HepG2 (cell line): ENCODE results near the gene CFAP61. TPM values are rescaled to one million over a fixed set of nuclear protein-coding genes. Genes with fewer than 3 reads are reported as not detected.

Experiments used
- BORCS8-MEF2B ChIP-seq: sonication (generic); formaldehyde crosslinking; IDR thresholded peaks from 2 replicates; pipeline ENCODE4 v1.8.0; 2022; ENCODE audit warnings: mild to moderate bottlenecking, missing genetic modification reagents
- EP300 ChIP-seq, 3 experiments: sonication (generic) in 1 of 3; formaldehyde crosslinking in 1 of 3; IDR thresholded peaks; 2 replicates each; pipeline versions ENCODE4 v1.5.1 to v1.6.1; 2011 to 2020; ENCODE audit warnings: low read depth in 2 of 3, low read length in 2 of 3, borderline replicate concordance in 1 of 3, improper control_type of control experiment in 1 of 3, mild to moderate bottlenecking in 1 of 3, missing genetic modification reagents in 1 of 3, moderate library complexity in 1 of 3
- FOXA3 ChIP-seq: IDR thresholded peaks from 2 replicates; pipeline ENCODE4 v1.6.1; 2016; ENCODE audit warnings: missing genetic modification reagents, missing compliant biosample characterization
- FOXC1 ChIP-seq: sonication (generic); formaldehyde crosslinking; IDR thresholded peaks from 2 replicates; pipeline ENCODE4 v1.8.0; 2022; ENCODE audit warnings: mild to moderate bottlenecking, missing genetic modification reagents, borderline replicate concordance
- GATAD2A ChIP-seq: IDR thresholded peaks from 2 replicates; pipeline ENCODE4 v1.6.1; 2016
- KAT7 ChIP-seq: IDR thresholded peaks from 2 replicates; pipeline ENCODE4 v1.6.1; 2018; ENCODE audit warnings: borderline replicate concordance, missing compliant biosample characterization
- KMT2B ChIP-seq: IDR thresholded peaks from 2 replicates; pipeline ENCODE4 v1.6.1; 2016; ENCODE audit warnings: missing genetic modification reagents, missing compliant biosample characterization
- NFE2L1 ChIP-seq: sonication (generic); formaldehyde crosslinking; IDR thresholded peaks from 2 replicates; pipeline ENCODE4 v1.4.0; 2020; ENCODE audit warnings: missing genetic modification reagents, mild to moderate bottlenecking, borderline replicate concordance
- NRL ChIP-seq: sonication (generic); formaldehyde crosslinking; IDR thresholded peaks from 2 replicates; pipeline ENCODE4 v1.5.0; 2020; ENCODE audit warnings: missing genetic modification reagents, mild to moderate bottlenecking, moderate library complexity, borderline replicate concordance
- PREB ChIP-seq: sonication (generic); formaldehyde crosslinking; IDR thresholded peaks from 2 replicates; pipeline ENCODE4 v1.4.0; 2020; ENCODE audit warnings: missing genetic modification reagents
- RARA ChIP-seq: IDR thresholded peaks from 2 replicates; pipeline ENCODE4 v1.6.1; 2016; ENCODE audit warnings: missing genetic modification reagents, missing compliant biosample characterization
- REST ChIP-seq, 2 experiments: IDR thresholded peaks; 2 replicates each; pipeline ENCODE4 v1.6.1; 2011 to 2012; ENCODE audit warnings: low read length in 2 of 2, borderline replicate concordance in 1 of 2, low read depth in 1 of 2, mild to moderate bottlenecking in 1 of 2, moderate library complexity in 1 of 2
- TBX3 ChIP-seq: fragments of 450-650 bp; IDR thresholded peaks from 2 replicates; pipeline ENCODE4 v1.6.1; 2017; ENCODE audit warnings: antibody characterized with exemption, mild to moderate bottlenecking, inconsistent platforms, borderline replicate concordance
- ZBTB20 ChIP-seq: sonication (generic); formaldehyde crosslinking; IDR thresholded peaks from 2 replicates; pipeline ENCODE4 v1.8.1; 2023; ENCODE audit warnings: missing genetic modification reagents, low read depth, mild to moderate bottlenecking, borderline replicate concordance
- ZBTB21 ChIP-seq: sonication (generic); formaldehyde crosslinking; IDR thresholded peaks from 2 replicates; pipeline ENCODE4 v1.4.0; 2020; ENCODE audit warnings: missing genetic modification reagents
- ZGPAT ChIP-seq: IDR thresholded peaks from 2 replicates; pipeline ENCODE4 v1.6.1; 2016; ENCODE audit warnings: mild to moderate bottlenecking
- ZMAT5 ChIP-seq: sonication (generic); formaldehyde crosslinking; IDR thresholded peaks from 2 replicates; pipeline ENCODE4 v1.5.0; 2020; ENCODE audit warnings: mild to moderate bottlenecking, low read depth, missing genetic modification reagents, borderline replicate concordance
- ZNF20 ChIP-seq: sonication (generic); formaldehyde crosslinking; IDR thresholded peaks from 2 replicates; pipeline ENCODE4 v1.4.0; 2020; ENCODE audit warnings: mild to moderate bottlenecking, moderate library complexity, missing genetic modification reagents
- ZNF484 ChIP-seq: sonication (generic); formaldehyde crosslinking; IDR thresholded peaks from 2 replicates; pipeline ENCODE4 v1.5.1; 2020; ENCODE audit warnings: mild to moderate bottlenecking, low read depth, missing genetic modification reagents, borderline replicate concordance
- ZNF557 ChIP-seq: sonication (generic); formaldehyde crosslinking; IDR thresholded peaks from 2 replicates; pipeline ENCODE4 v1.4.0; 2020; ENCODE audit warnings: missing genetic modification reagents
- ZNF746 ChIP-seq: sonication (generic); formaldehyde crosslinking; IDR thresholded peaks from 2 replicates; pipeline ENCODE4 v1.8.0; 2022; ENCODE audit warnings: mild to moderate bottlenecking, missing genetic modification reagents
- ZZZ3 ChIP-seq: sonication (generic); formaldehyde crosslinking; IDR thresholded peaks from 2 replicates; pipeline ENCODE4 v1.4.0; 2020; ENCODE audit warnings: missing genetic modification reagents, mild to moderate bottlenecking, borderline replicate concordance
- polyA plus RNA-seq, 8 experiments: library from polyadenylated mRNA; depleted of rRNA in 3 of 8; stranded (reverse) in 7 of 8; unstranded in 1 of 8; fragments of >200 nt; fragmentation: Illumina TruSeq in 4 of 8; extraction: Trizol in 4 of 8; gene quantifications; 2 replicates each; pipeline versions ENCODE4 v1.2.1 to v1.2.3, GENCODE V29; 2011 to 2016; ENCODE audit warnings: low read depth in 4 of 8, missing spikeins in 1 of 8, mixed read lengths in 1 of 8; ENCODE audit not compliant: insufficient read depth in 1 of 8
- total RNA-seq, 5 experiments: library from RNA; depleted of rRNA; stranded (reverse); fragments of >200 nt; fragmentation: Illumina TruSeq; extraction: Trizol; gene quantifications; 2 replicates each; pipeline ENCODE4 v1.2.3, GENCODE V29; 2016; ENCODE audit warnings: low read depth in 1 of 5

The CFAP61 gene
- total and polyA plus RNA-seq, 2 of the 13 experiments (the other 11 are each of a cell fraction or from before 2014, with no cell fraction given): 0.27 TPM; not detected in 1

GRCh38 chr20:20297181-20297580, 244.8 kb downstream of the CFAP61 start (continued):
- TF ChIP-seq REST (IDR thresholded peaks at IDR 0.05; ENCODE audit: borderline replicate concordance in 1 of 2, low read depth in 1 of 2, low read length in 2 of 2) (no peak), PREB (CRISPR knock-in tag) (no peak), ZNF557 (CRISPR knock-in tag) (no peak), KMT2B (CRISPR knock-in tag) (no peak), ZMAT5 (CRISPR knock-in tag) (no peak), ZNF484 (CRISPR knock-in tag) (no peak), FOXC1 (CRISPR knock-in tag) (no peak), BORCS8-MEF2B (CRISPR knock-in tag) (no peak), EP300 (IDR thresholded peaks at IDR 0.05; ENCODE audit: low read depth in 2 of 2, low read length in 2 of 2) (peak in 1 of 2 experiments; percentile 15; a peak in 1 of 4 replicates), EP300 (CRISPR knock-in tag; IDR thresholded peaks at IDR 0.05; ENCODE audit: borderline replicate concordance) (no peak), NRL (CRISPR knock-in tag) (no peak), TBX3 (no peak), KAT7 (CRISPR knock-in tag) (no peak), FOXA3 (CRISPR knock-in tag) (no peak), ZBTB21 (CRISPR knock-in tag) (no peak), ZZZ3 (CRISPR knock-in tag) (no peak), ZNF746 (no peak), RARA (CRISPR knock-in tag) (0 out of 2 replicates have a peak, but pooled peaks have one; percentile 25), NFE2L1 (CRISPR knock-in tag) (no peak), ZNF20 (CRISPR knock-in tag) (no peak), ZBTB20 (CRISPR knock-in tag) (no peak), GATAD2A (CRISPR knock-in tag) (no peak), ZGPAT (CRISPR knock-in tag) (no peak)
